Pancreas (tissue), 10 donors: Measurements from ENCODE around the gene AATF. TPM values are rescaled to one million over a fixed set of nuclear protein-coding genes. Genes with fewer than 3 reads are reported as not detected.

Experiments used
- ATAC-seq, 4 donors: fragments of 200-7000 bp; cut with Tn5 transposase; one replicate each; pipeline versions ENCODE4 v1.8.0 to v1.9.1; 2020; ENCODE audit warnings: mild to moderate bottlenecking in 4 of 4, moderate library complexity in 4 of 4
- DNase-seq, 6 donors: peaks; one replicate each; pipeline ENCODE4 v3.0.0-alpha.2; 2020
- FAIRE-seq: peaks from 2 replicates; lab custom pipeline; 2012; peaks lifted over from hg19 to GRCh38; lab: Jason Lieb, UNC
- H3K27ac ChIP-seq, 4 donors: fragments of 200-600 bp; sonication (generic); 1 replicate in 3 of 4; 2 replicates in 1 of 4; pipeline versions ENCODE4 v1.5.0 to v1.8.0; 2020
- H3K27me3 ChIP-seq, 4 donors: fragments of 200-600 bp; one replicate each; pipeline ENCODE4 v1.8.0; 2021
- H3K36me3 ChIP-seq, 3 donors: fragments of 200-600 bp; sonication (generic) in 1 of 3; one replicate each; pipeline versions ENCODE4 v1.5.0 to v1.8.0; 2020 to 2021
- H3K4me1 ChIP-seq, 3 donors: fragments of 200-600 bp; one replicate each; pipeline ENCODE4 v1.8.0; 2021
- H3K4me3 ChIP-seq, 4 donors: fragments of 200-600 bp; sonication (generic) in 2 of 4; one replicate each; pipeline versions ENCODE4 v1.5.0 to v1.8.0; 2020 to 2021
- H3K9me3 ChIP-seq, 4 donors: fragments of 200-600 bp; one replicate each; pipeline ENCODE4 v1.8.0; 2021
- CTCF ChIP-seq, 4 donors: fragments of 200-600 bp; sonication (generic) in 3 of 4; IDR thresholded peaks; one replicate each; pipeline versions ENCODE4 v1.5.0 to v1.8.0; 2021; ENCODE audit warnings: antibody characterized with exemption in 4 of 4
- WGBS, 2 donors: extraction: QIAGEN DNeasy Blood & Tissue Kit; methylation state at CpG; one replicate each; pipeline ENCODE4 v1.1.7; 2013; 5-methylcytosine and 5-hydroxymethylcytosine counted together
- intact Hi-C, 3 donors: fragments of 100-400 bp; cut with DNase I; formaldehyde crosslinking; loops; one replicate each; pipeline versions ENCODE4 v1.11.1 to v1.14.2; 2022
- polyA plus RNA-seq, 2 donors: library from polyadenylated mRNA; stranded (reverse); fragments of 200-250 nt; gene quantifications; one replicate each; pipeline ENCODE4 v1.2.3, GENCODE V29; 2013
- total RNA-seq, 6 donors: library from RNA; stranded (reverse); fragmentation: NEBNext Ultra II Directional in 4 of 6; extraction: Animal tissue kit (Norgen Biotek cat#: 25700) in 4 of 6; gene quantifications; one replicate each; pipeline versions ENCODE4 v1.2.1 to v1.2.4, GENCODE V29; 2021 to 2023
- donor health status: healthy with polysubstance abuse.
- donor health status: DM: no; HTN: no; CAD: no; lungs with moderate emphysema.
- donor health status: DM: no; HTN: no; CAD: no.
- donor health status: control.
- donor health status: control.
- donor health status: Bipolar disorder and iron deficiency.
- donor health status: DM: yes; HTN: yes; CAD: no.
- donor health status: DM: no; HTN: no; CAD: no.
- donor health status: DM: no; HTN: no; CAD: no.
- donor health status: DM: yes; HTN: yes; CAD: no.

Gene AATF
- total and polyA plus RNA-seq, 8 donors = 20.1 to 38.4 (median 28.5) TPM

GRCh38 chr17:36919407-36919968 is 29.3 kb upstream of the AATF start:
- TF ChIP-seq CTCF (IDR thresholded peaks at IDR 0.05) = no peak
- DNase-seq = no peak
- 73 to 79% methylated on average over 7 of the region's 7 CpGs for WGBS, 2 donors
- H3K4me3 ChIP-seq = no peak overlapping the region
- no peak for FAIRE-seq
- intact Hi-C loops = no loop called here
- no peaks in the 10 kb centered on the region for H3K27me3 ChIP-seq
- no peaks in the 10 kb centered on the region for H3K9me3 ChIP-seq
- H3K4me1 ChIP-seq = no peaks in the 10 kb centered on the region
- no peak overlapping the region for H3K27ac ChIP-seq
- ATAC-seq = no peak
- H3K36me3 ChIP-seq = no peaks in the 10 kb centered on the region

GRCh38 chr17:36920032-36921005 is 28.4 kb upstream of the AATF start:
- DNase-seq (no peak), FAIRE-seq (no peak), ATAC-seq (no peak)
- Histone ChIP-seq H3K4me1 (no peaks in the 10 kb centered on the region), H3K27me3 (no peaks in the 10 kb centered on the region), H3K27ac (no peak overlapping the region), H3K36me3 (no peaks in the 10 kb centered on the region), H3K4me3 (no peak overlapping the region), H3K9me3 (no peaks in the 10 kb centered on the region)
- intact Hi-C loops = no loop called here
- 35 to 38% methylated on average over 18 of the region's 18 CpGs for WGBS, 2 donors
- no peak for TF ChIP-seq CTCF (IDR thresholded peaks at IDR 0.05)

- H3K4me3 ChIP-seq = no peak overlapping the region
- ATAC-seq = peak in 3 of 4 donors; percentile 49 to 68 (median 54)
- DNase-seq = peak in 1 of 6 donors; percentile 18
- no peaks in the 10 kb centered on the region for H3K27me3 ChIP-seq
- no peaks in the 10 kb centered on the region for H3K4me1 ChIP-seq
- FAIRE-seq = no peak
- TF ChIP-seq CTCF (IDR thresholded peaks at IDR 0.05) = no peak
- intact Hi-C loops = no loop called here
- H3K36me3 ChIP-seq = no peaks in the 10 kb centered on the region
- no peaks in the 10 kb centered on the region for H3K9me3 ChIP-seq
- WGBS, 2 donors = 81 to 87% methylated on average over 7 of the region's 7 CpGs
- H3K27ac ChIP-seq = no peak overlapping the region
These were observed 27.5 kb upstream of the AATF start for GRCh38 chr17:36921095-36921851.

- Histone ChIP-seq H3K4me3 (no peak overlapping the region), H3K36me3 (no peaks in the 10 kb centered on the region), H3K9me3 (no peaks in the 10 kb centered on the region), H3K27ac (no peak overlapping the region), H3K4me1 (no peaks in the 10 kb centered on the region), H3K27me3 (peaks cover 0 to under 1% (median 0%) of the 10 kb centered on the region in 4 donors)
- FAIRE-seq (no peak), DNase-seq (no peak), ATAC-seq (no peak)
- intact Hi-C loops = no loop called here
- no peak for TF ChIP-seq CTCF (IDR thresholded peaks at IDR 0.05)
These were observed 26.6 kb upstream of the AATF start for GRCh38 chr17:36922175-36922574.
